ENCODE data around the gene CYLD. TPM values are rescaled to one million over a fixed set of nuclear protein-coding genes. Genes with fewer than 3 reads are reported as not detected.

CYLD gene
- polyA plus RNA-seq, 1 donor (not counting 4 experiments of a cell fraction or from before 2014, with no cell fraction given) = 24.7 TPM

DNA sequence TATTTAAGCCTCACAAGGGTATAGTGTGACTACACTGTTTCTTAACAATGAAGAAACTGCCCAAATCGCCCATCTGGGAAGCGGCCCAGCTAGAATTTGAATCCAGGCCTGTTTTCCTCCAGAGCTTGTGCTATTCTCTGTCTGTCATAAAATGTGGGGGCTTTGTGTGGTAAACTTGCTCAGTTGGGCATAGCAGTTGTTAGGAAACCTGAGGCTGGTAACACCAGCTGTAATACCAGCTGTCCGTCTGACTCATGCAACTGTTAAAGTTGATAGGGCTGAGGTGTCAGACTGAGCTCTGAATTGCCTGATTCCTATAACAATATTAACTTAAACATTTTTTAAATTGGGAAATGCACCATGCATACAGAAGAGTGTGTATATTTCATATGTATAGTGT is 39.2 kb upstream of the CYLD start:
- Histone ChIP-seq H3K27me3 (ENCODE audit: control insufficient read depth, extremely low read depth, insufficient read depth, low read length) (no peaks in the 10 kb centered on the region), H3K4me1 (ENCODE audit: control insufficient read depth, extremely low read depth, insufficient read depth, low read length) (peaks cover 17% of the 10 kb centered on the region), H3K36me3 (ENCODE audit: control insufficient read depth in 2 of 2, extremely low read depth in 1 of 2, insufficient read depth in 2 of 2, low read length in 2 of 2) (no peaks in the 10 kb centered on the region), H4K20me1 (ENCODE audit: control insufficient read depth, extremely low read depth, insufficient read depth, low read length) (no peaks in the 10 kb centered on the region), H3K9me3 (ENCODE audit: control insufficient read depth, low read depth, low read length) (peaks cover 5% of the 10 kb centered on the region), H3K27ac (ENCODE audit: control insufficient read depth, insufficient read depth, low read length) (no peak overlapping the region), H3K79me2 (ENCODE audit: control insufficient read depth, insufficient read depth, low read length) (no peaks in the 10 kb centered on the region), H2AFZ (ENCODE audit: control insufficient read depth, low read length) (no peak overlapping the region), H3K9ac (ENCODE audit: control insufficient read depth, extremely low read depth, insufficient read depth, low read length) (no peak overlapping the region), H3K9me1 (ENCODE audit: control insufficient read depth, extremely low read depth, insufficient read depth, low read length) (no peaks in the 10 kb centered on the region), H3K4me2 (ENCODE audit: control insufficient read depth, extremely low read depth, insufficient read depth, low read depth, low read length) (no peak overlapping the region), H3K4me3 (ENCODE audit: control insufficient read depth in 2 of 3, extremely low read depth in 1 of 3, insufficient read depth in 2 of 3, low read depth in 1 of 3, low read length in 3 of 3) (no peak overlapping the region)
- TF ChIP-seq EZH2 (IDR thresholded peaks at IDR 0.05; ENCODE audit: low read length) = no peak
- no peak for TF ChIP-seq CTCF (optimal IDR thresholded peaks at IDR 0.05 in 1 of 3, IDR thresholded peaks at IDR 0.05 in 1 of 3, conservative IDR thresholded peaks at IDR 0.05 in 1 of 3; ENCODE audit: extremely low read depth in 1 of 3, insufficient read depth in 2 of 3, low read length in 3 of 3)
- dilution Hi-C loops (cut with MboI; ENCODE audit: extremely low pct_ligation_motif_present, low sequenced_read_pairs) = no loop called here
- no peak for FAIRE-seq
- no peak for DNase-seq (ENCODE audit: low read depth, low spot score)

- DNase-seq (ENCODE audit: low read depth, low spot score) = no peak
- no peaks in the 10 kb centered on the region for H4K20me1 ChIP-seq (ENCODE audit: control insufficient read depth, extremely low read depth, insufficient read depth, low read length)
- no peak overlapping the region for H3K27ac ChIP-seq (ENCODE audit: control insufficient read depth, insufficient read depth, low read length)
- no peaks in the 10 kb centered on the region for H3K79me2 ChIP-seq (ENCODE audit: control insufficient read depth, insufficient read depth, low read length)
- H2AFZ ChIP-seq (ENCODE audit: control insufficient read depth, low read length) = no peak overlapping the region
- H3K4me2 ChIP-seq (ENCODE audit: control insufficient read depth, extremely low read depth, insufficient read depth, low read depth, low read length) = no peak overlapping the region
- peaks cover 5% of the 10 kb centered on the region for H3K9me3 ChIP-seq (ENCODE audit: control insufficient read depth, low read depth, low read length)
- dilution Hi-C loops (cut with MboI; ENCODE audit: extremely low pct_ligation_motif_present, low sequenced_read_pairs) = no loop called here
- peaks cover 11% of the 10 kb centered on the region for H3K4me1 ChIP-seq (ENCODE audit: control insufficient read depth, extremely low read depth, insufficient read depth, low read length)
- H3K27me3 ChIP-seq (ENCODE audit: control insufficient read depth, extremely low read depth, insufficient read depth, low read length) = no peaks in the 10 kb centered on the region
- H3K9ac ChIP-seq (ENCODE audit: control insufficient read depth, extremely low read depth, insufficient read depth, low read length) = no peak overlapping the region
- TF ChIP-seq EZH2 (IDR thresholded peaks at IDR 0.05; ENCODE audit: low read length) (no peak), CTCF (optimal IDR thresholded peaks at IDR 0.05 in 1 of 3, IDR thresholded peaks at IDR 0.05 in 1 of 3, conservative IDR thresholded peaks at IDR 0.05 in 1 of 3; ENCODE audit: extremely low read depth in 1 of 3, insufficient read depth in 2 of 3, low read length in 3 of 3) (no peak)
- H3K9me1 ChIP-seq (ENCODE audit: control insufficient read depth, extremely low read depth, insufficient read depth, low read length) = no peaks in the 10 kb centered on the region
- no peak overlapping the region for H3K4me3 ChIP-seq (ENCODE audit: control insufficient read depth in 2 of 3, extremely low read depth in 1 of 3, insufficient read depth in 2 of 3, low read depth in 1 of 3, low read length in 3 of 3)
- no peaks in the 10 kb centered on the region for H3K36me3 ChIP-seq (ENCODE audit: control insufficient read depth in 2 of 2, extremely low read depth in 1 of 2, insufficient read depth in 2 of 2, low read length in 2 of 2)
- no peak for FAIRE-seq
These were observed 37.6 kb upstream of the CYLD start for GRCh38 chr16:50704245-50704644.
